GM23338 (cell line): ENCODE data around the gene MYO18A. TPM values are rescaled to one million over a fixed set of nuclear protein-coding genes. Genes with fewer than 3 reads are reported as not detected.

ENCODE experiments used
- ATAC-seq: fragments of 200-7000 bp; cut with Tn5 transposase; 3 replicates; pipeline ENCODE4 v1.9.1; 2020
- DNase-seq: peaks from one replicate; pipeline ENCODE4 v3.0.0-alpha.2; 2015; ENCODE audit warnings: low spot score
- H2AFZ ChIP-seq: fragments of 200-600 bp; sonication (generic); 2 replicates; pipeline ENCODE4 v1.8.0; 2016; ENCODE audit warnings: antibody characterized with exemption, mild to moderate bottlenecking, moderate library complexity
- H3F3A ChIP-seq: fragments of 200-600 bp; sonication (generic); replicated peaks from 2 replicates; pipeline ENCODE4 v1.8.0; 2017; ENCODE audit warnings: antibody characterized with exemption, mixed run types, low read depth
- H3K27ac ChIP-seq: fragments of 200-600 bp; sonication (generic); 2 replicates; pipeline ENCODE4 v1.6.1; 2016; ENCODE audit warnings: low read depth
- H3K27me3 ChIP-seq: fragments of 200-600 bp; sonication (generic); 2 replicates; pipeline ENCODE4 v1.8.0; 2016; ENCODE audit warnings: mild to moderate bottlenecking, mixed run types, moderate library complexity; ENCODE audit not compliant: insufficient read depth
- H3K36me3 ChIP-seq: fragments of 200-600 bp; sonication (generic); 2 replicates; pipeline ENCODE4 v1.8.0; 2016; ENCODE audit warnings: mild to moderate bottlenecking; ENCODE audit not compliant: insufficient read depth
- H3K4me1 ChIP-seq: fragments of 200-600 bp; sonication (generic); 2 replicates; pipeline ENCODE4 v1.8.0; 2016; ENCODE audit warnings: mild to moderate bottlenecking, moderate library complexity; ENCODE audit not compliant: insufficient read depth
- H3K4me2 ChIP-seq: fragments of 200-600 bp; sonication (generic); 2 replicates; pipeline ENCODE4 v1.7.1; 2017; ENCODE audit warnings: mixed run types
- H3K4me3 ChIP-seq: fragments of 200-600 bp; sonication (generic); 2 replicates; pipeline ENCODE4 v1.6.1; 2016; ENCODE audit warnings: mixed run types
- H3K79me2 ChIP-seq: fragments of 200-600 bp; sonication (generic); replicated peaks from 2 replicates; pipeline ENCODE4 v1.8.0; 2017; ENCODE audit warnings: mild to moderate bottlenecking; ENCODE audit not compliant: insufficient read depth
- H3K9me2 ChIP-seq: fragments of 200-600 bp; sonication (generic); 2 replicates; pipeline ENCODE4 v1.8.0; 2017; ENCODE audit not compliant: insufficient read depth
- H4K20me1 ChIP-seq: fragments of 200-600 bp; sonication (generic); replicated peaks from 2 replicates; pipeline ENCODE4 v1.8.0; 2017; ENCODE audit warnings: mild to moderate bottlenecking; ENCODE audit not compliant: insufficient read depth
- H3K27ac Mint-ChIP-seq: 2 replicates; pipeline ENCODE4 v1.8.0; 2020; ENCODE audit warnings: inconsistent platforms, mild to moderate bottlenecking, moderate library complexity, mixed read lengths
- H3K27me3 Mint-ChIP-seq: 3 replicates; pipeline ENCODE4 v1.8.0; 2022; ENCODE audit warnings: low read depth, mild to moderate bottlenecking, moderate library complexity, mixed read lengths, inconsistent platforms; ENCODE audit not compliant: insufficient read depth, poor library complexity
- H3K36me3 Mint-ChIP-seq: 3 replicates; pipeline ENCODE4 v1.8.0; 2021; ENCODE audit warnings: low read depth, mild to moderate bottlenecking, inconsistent platforms, moderate library complexity, mixed read lengths
- H3K4me1 Mint-ChIP-seq: 3 replicates; pipeline ENCODE4 v1.8.0; 2020; ENCODE audit warnings: mild to moderate bottlenecking, inconsistent platforms, mixed read lengths
- H3K4me3 Mint-ChIP-seq: 3 replicates; pipeline ENCODE4 v1.8.0; 2021; ENCODE audit warnings: moderate library complexity, mild to moderate bottlenecking, inconsistent platforms, mixed read lengths
- H3K9me3 Mint-ChIP-seq: 3 replicates; pipeline ENCODE4 v1.8.0; 2020; ENCODE audit warnings: moderate library complexity, mild to moderate bottlenecking, inconsistent platforms, mixed read lengths
- CREB1 ChIP-seq: fragments of 250-450 bp; sonication (Bioruptor Pico); IDR thresholded peaks from 2 replicates; pipeline ENCODE4 v1.5.0; 2020; ENCODE audit warnings: low read depth, mild to moderate bottlenecking, moderate library complexity
- CTCF ChIP-seq, 2 experiments: fragments of 200-600 bp in 1 of 2; sonication (generic) in 1 of 2; conservative IDR thresholded peaks; 2 replicates each; pipeline versions ENCODE4 v1.5.1 to v1.6.1; 2016 to 2017; ENCODE audit warnings: antibody characterized with exemption in 2 of 2, low read depth in 2 of 2, mild to moderate bottlenecking in 2 of 2, moderate library complexity in 1 of 2
- ETS1 ChIP-seq: IDR thresholded peaks from 2 replicates; pipeline ENCODE4 v1.6.1; 2016; ENCODE audit warnings: antibody characterized with exemption
- EZH2phosphoT487 ChIP-seq: fragments of 200-600 bp; sonication (generic); IDR thresholded peaks from one replicate; pipeline ENCODE4 v1.8.1; 2018; ENCODE audit warnings: antibody characterized with exemption; ENCODE audit not compliant: unreplicated experiment
- JUNB ChIP-seq: IDR thresholded peaks from one replicate; pipeline ENCODE4 v1.6.1; 2016; ENCODE audit warnings: antibody characterized with exemption; ENCODE audit not compliant: unreplicated experiment
- NANOG ChIP-seq: IDR thresholded peaks from 2 replicates; pipeline ENCODE4 v1.6.1; 2016; ENCODE audit warnings: antibody characterized with exemption, borderline replicate concordance
- POLR2AphosphoS5 ChIP-seq: IDR thresholded peaks from 2 replicates; pipeline ENCODE4 v1.6.1; 2016; ENCODE audit warnings: antibody characterized with exemption, low read depth
- REST ChIP-seq: IDR thresholded peaks from one replicate; pipeline ENCODE4 v1.6.1; 2018; ENCODE audit warnings: antibody characterized with exemption; ENCODE audit not compliant: unreplicated experiment
- STAT1 ChIP-seq: IDR thresholded peaks from one replicate; pipeline ENCODE4 v1.6.1; 2016; ENCODE audit warnings: antibody characterized with exemption; ENCODE audit not compliant: unreplicated experiment
- ZNF114 ChIP-seq: fragments of 250-450 bp; sonication (Bioruptor Pico); IDR thresholded peaks from 2 replicates; pipeline ENCODE4 v1.5.0; 2020; ENCODE audit warnings: mild to moderate bottlenecking, moderate library complexity
- ZNF462 ChIP-seq: fragments of 250-450 bp; sonication (Bioruptor Pico); IDR thresholded peaks from 2 replicates; pipeline ENCODE4 v1.5.0; 2020; ENCODE audit warnings: mild to moderate bottlenecking, moderate library complexity
- polyA plus RNA-seq: library from polyadenylated mRNA; unstranded; fragments of >200 nt; fragmentation: Nextera tagmentation; extraction: Ambion mirVana; gene quantifications from 2 replicates; pipeline ENCODE4 v1.2.1, GENCODE V29; 2016
- total RNA-seq: library from RNA; depleted of rRNA; stranded (reverse); fragments of >200 nt; shearing (Covaris generic); gene quantifications from 2 replicates; pipeline ENCODE4 v1.2.3, GENCODE V29; 2014

Gene MYO18A
- total and polyA plus RNA-seq, 2 experiments from 2014 or later = 18.3 to 37.5 TPM

- no peaks in the 10 kb centered on the region for H3K9me3 Mint-ChIP-seq
- H3K4me1 ChIP-seq = no peaks in the 10 kb centered on the region; the same call in 1 of the 2 replicates
- peaks cover 15% of the 10 kb centered on the region; the same call in 1 of the 2 replicates for H3K79me2 ChIP-seq
- H3K4me2 ChIP-seq = no peak overlapping the region
- H3K4me3 Mint-ChIP-seq = no peak overlapping the region
- H3K9me2 ChIP-seq = no peaks in the 10 kb centered on the region
- H3K27ac ChIP-seq = no peak overlapping the region
- H3K27me3 ChIP-seq = no peaks in the 10 kb centered on the region
- no peaks in the 10 kb centered on the region for H3F3A ChIP-seq
- no peak overlapping the region for H3K27ac Mint-ChIP-seq
- DNase-seq (no peak), ATAC-seq (no peak)
- peaks cover 16% of the 10 kb centered on the region for H3K36me3 Mint-ChIP-seq
- H3K4me3 ChIP-seq = no peak overlapping the region
- no peak overlapping the region for H2AFZ ChIP-seq
- H3K36me3 ChIP-seq = no peaks in the 10 kb centered on the region
- peaks cover 11% of the 10 kb centered on the region for H3K4me1 Mint-ChIP-seq
- peaks cover 7% of the 10 kb centered on the region for H3K27me3 Mint-ChIP-seq
- TF ChIP-seq ETS1 (no peak), CREB1 (CRISPR knock-in tag) (no peak), EZH2phosphoT487 (no peak), ZNF114 (CRISPR knock-in tag) (no peak), ZNF462 (CRISPR knock-in tag) (no peak), JUNB (no peak), POLR2AphosphoS5 (no peak), CTCF (conservative IDR thresholded peaks at IDR 0.05; ENCODE audit: low read depth in 2 of 2) (no peak), REST (no peak), NANOG (no peak), STAT1 (no peak)
- H4K20me1 ChIP-seq = peaks cover 14% of the 10 kb centered on the region; the same call in 1 of the 2 replicates
Observed at GRCh38 chr17:29162909-29163341, 17.3 kb downstream of the MYO18A start.
